Erythroblast (primary cell): Measurements from ENCODE around the gene NBPF3.

ENCODE experiments used
- GATA1 ChIP-seq: IDR thresholded peaks from 2 replicates; pipeline ENCODE4 v1.6.1; 2011; ENCODE audit warnings: low read depth, mild to moderate bottlenecking, control low read depth, low read length, moderate library complexity
- POLR2A ChIP-seq: IDR thresholded peaks from 2 replicates; pipeline ENCODE4 v1.6.1; 2011; ENCODE audit warnings: mild to moderate bottlenecking, low read length

DNA sequence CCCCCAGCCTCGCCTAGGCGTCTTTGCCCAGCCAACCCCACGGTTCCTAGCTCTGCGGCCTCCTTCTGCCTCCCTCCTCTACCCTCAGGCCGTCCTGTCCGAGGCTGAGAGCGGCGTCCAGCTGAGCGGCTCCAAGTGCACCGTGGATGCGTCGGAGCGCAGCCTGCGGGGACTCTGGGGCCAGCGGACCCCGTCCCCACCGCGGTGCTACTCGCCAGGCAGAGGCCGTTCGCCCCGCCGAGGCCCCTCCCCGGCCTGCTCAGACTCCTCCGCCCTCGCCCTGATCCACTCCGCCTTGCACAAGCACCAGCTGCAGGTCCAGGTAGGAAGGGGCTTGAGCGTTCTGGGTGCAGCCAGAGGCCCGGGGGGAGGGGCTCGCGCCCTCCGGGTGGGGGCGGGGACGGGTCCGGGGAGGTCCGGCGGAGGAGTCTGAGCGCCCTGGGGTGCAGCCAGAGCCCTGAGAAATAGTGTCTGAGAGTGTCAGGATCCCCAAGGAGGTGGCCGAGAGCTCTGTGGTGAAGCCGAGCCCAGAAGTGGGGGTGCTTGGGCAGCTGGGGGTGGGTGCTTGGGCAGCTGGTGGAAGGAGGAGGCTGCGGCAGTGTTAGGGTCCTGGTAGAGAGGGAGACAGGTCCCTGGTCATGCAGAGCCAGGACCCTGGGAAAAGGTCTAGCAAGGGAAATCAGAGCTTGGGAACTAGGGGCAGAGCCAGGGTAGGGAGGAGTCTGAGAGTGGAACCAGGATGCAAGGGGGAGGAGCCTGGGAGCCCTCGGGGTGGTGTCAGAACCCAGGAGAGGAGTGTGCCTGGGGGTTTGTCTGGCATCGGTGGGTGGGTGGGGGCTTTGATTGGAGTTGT is 3.2 kb upstream of the NBPF3 start:
- no peak for TF ChIP-seq POLR2A
- no peak for TF ChIP-seq GATA1
